Activated CD8-positive, alpha-beta memory T cell treated with anti-CD3 and anti-CD28 coated beads, Interleukin-2, amount 50 U/mL, for 1 hour (primary cell): ENCODE measurements around the gene CPO.

ENCODE experiments used
- DNase-seq: peaks from one replicate; pipeline ENCODE4 v3.0.0-alpha.2; 2020; ENCODE audit errors: extremely low read depth

The CPO gene

GRCh38 chr2:207014424-207014823, 75.1 kb downstream of the CPO start:
- no peak for DNase-seq

GRCh38 chr2:207015901-207016300, 76.6 kb downstream of the CPO start:
- no peak for DNase-seq
